ENCODE measurements around the gene CC2D2A.

CC2D2A gene

DNA sequence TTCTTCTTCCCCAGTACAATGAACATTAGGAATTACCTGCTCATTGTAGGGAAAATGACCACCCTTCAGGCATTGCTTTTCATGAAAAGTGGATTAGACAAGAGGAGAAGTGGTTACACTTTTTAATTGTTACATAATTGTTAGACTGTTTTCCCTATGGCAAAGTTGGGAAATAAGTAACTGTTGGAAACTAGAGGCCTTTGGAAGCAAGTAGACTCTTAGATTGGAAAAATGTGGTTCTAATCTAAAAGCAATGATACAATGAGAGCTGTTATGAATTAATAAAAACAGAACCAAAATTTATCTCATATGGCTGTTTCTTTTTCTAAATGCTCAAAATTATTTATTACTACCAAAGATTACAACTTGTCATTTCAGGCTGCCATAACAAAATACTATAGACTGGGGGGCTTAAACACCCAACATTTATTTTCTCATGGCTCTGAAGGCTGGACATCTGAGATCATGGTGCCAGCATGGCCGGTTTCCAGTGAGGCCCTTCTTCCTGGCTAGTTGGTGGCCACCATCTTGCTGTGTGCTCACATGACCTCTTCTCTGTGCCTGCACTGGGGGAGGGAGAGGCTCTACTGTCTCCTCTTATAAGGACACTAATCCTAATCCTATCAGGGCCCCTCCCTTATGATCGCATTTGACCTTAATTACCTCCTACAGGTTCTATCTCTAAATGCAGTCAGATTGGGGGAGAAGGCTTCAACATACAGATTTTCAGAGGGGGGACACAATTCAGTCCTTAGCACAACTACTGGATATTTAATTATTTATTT lies 12.5 kb downstream of the CC2D2A start:
- Mint-ChIP-seq H3K4me1 (ENCODE audit: low read depth) (peaks cover 3% of the 10 kb centered on the region), H3K27ac (no peak overlapping the region), H3K36me3 (ENCODE audit: low read depth) (no peaks in the 10 kb centered on the region), H3K9me3 (peaks cover 7% of the 10 kb centered on the region), H3K27me3 (no peaks in the 10 kb centered on the region), H3K4me3 (no peak overlapping the region)
- intact Hi-C loops (cut with micrococcal nuclease) = no loop called here

DNA sequence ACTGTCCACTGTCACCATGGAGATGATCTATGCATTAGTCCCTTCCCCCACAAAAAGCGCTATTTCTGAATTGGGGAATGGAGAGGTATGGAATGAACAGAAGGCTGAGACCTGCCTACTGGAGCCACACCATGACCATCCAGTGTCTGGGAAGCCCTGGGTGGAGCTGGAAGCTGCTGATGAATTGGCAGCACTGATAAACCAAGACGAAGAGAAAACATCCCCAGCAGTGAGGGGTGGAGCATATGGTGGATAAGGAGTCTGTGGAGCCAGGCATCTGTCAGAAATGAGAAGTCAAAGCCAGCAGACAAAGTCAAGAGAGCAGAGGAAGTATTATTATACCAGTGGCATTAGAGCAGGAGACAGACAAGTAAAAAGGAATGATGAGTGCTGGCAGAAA lies 13.2 kb downstream of the CC2D2A start:
- H3K36me3 Mint-ChIP-seq (ENCODE audit: low read depth) = no peaks in the 10 kb centered on the region
- intact Hi-C loops (cut with micrococcal nuclease) = no loop called here
- H3K4me1 Mint-ChIP-seq (ENCODE audit: low read depth) = peaks cover 3% of the 10 kb centered on the region
- peaks cover 8% of the 10 kb centered on the region for H3K9me3 Mint-ChIP-seq
- H3K27me3 Mint-ChIP-seq = no peaks in the 10 kb centered on the region
- no peak overlapping the region for H3K4me3 Mint-ChIP-seq
- H3K27ac Mint-ChIP-seq = no peak overlapping the region

DNA sequence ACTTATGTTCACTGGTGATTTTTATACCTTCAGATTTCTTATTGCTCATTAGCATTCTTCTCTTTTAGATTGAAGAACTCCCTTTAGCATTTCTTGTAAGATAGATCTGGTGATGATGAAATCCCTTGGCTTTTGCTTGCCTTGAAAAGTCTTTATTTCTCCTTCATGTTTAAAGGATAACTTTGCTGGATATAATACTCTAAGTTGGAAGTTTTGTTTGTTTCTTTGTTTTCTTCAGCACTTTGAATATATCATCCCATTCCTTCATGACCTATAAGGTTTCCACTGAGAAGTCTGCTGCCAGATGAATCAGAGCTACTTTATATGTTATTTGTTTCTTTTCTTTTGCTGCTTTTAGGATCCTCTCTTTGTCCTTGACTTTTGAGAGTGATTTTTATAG lies 18.5 kb downstream of the CC2D2A start:
- Mint-ChIP-seq H3K4me3 (no peak overlapping the region), H3K27me3 (no peaks in the 10 kb centered on the region), H3K27ac (no peak overlapping the region), H3K36me3 (ENCODE audit: low read depth) (no peaks in the 10 kb centered on the region), H3K9me3 (peaks cover 19% of the 10 kb centered on the region), H3K4me1 (ENCODE audit: low read depth) (no peaks in the 10 kb centered on the region)
- intact Hi-C loops (cut with micrococcal nuclease) = no loop called here

- no peaks in the 10 kb centered on the region for H3K4me1 Mint-ChIP-seq (ENCODE audit: low read depth)
- H3K27ac Mint-ChIP-seq = no peak overlapping the region
- intact Hi-C loops (cut with micrococcal nuclease) = no loop called here
- H3K9me3 Mint-ChIP-seq = peaks cover 19% of the 10 kb centered on the region
- H3K4me3 Mint-ChIP-seq = no peak overlapping the region
- H3K36me3 Mint-ChIP-seq (ENCODE audit: low read depth) = no peaks in the 10 kb centered on the region
- H3K27me3 Mint-ChIP-seq = no peaks in the 10 kb centered on the region
These were observed 19.2 kb downstream of the CC2D2A start for GRCh38 chr4:15488658-15489470.

GRCh38 chr4:15489551-15489950 lies 19.9 kb downstream of the CC2D2A start:
- intact Hi-C loops (cut with micrococcal nuclease) = no loop called here
- Mint-ChIP-seq H3K4me3 (no peak overlapping the region), H3K36me3 (ENCODE audit: low read depth) (no peaks in the 10 kb centered on the region), H3K9me3 (peaks cover 19% of the 10 kb centered on the region), H3K4me1 (ENCODE audit: low read depth) (no peaks in the 10 kb centered on the region), H3K27me3 (no peaks in the 10 kb centered on the region), H3K27ac (no peak overlapping the region)

- H3K9me3 Mint-ChIP-seq = peaks cover 6% of the 10 kb centered on the region
- no peak overlapping the region for H3K4me3 Mint-ChIP-seq
- H3K4me1 Mint-ChIP-seq (ENCODE audit: low read depth) = no peaks in the 10 kb centered on the region
- no peaks in the 10 kb centered on the region for H3K36me3 Mint-ChIP-seq (ENCODE audit: low read depth)
- no peaks in the 10 kb centered on the region for H3K27me3 Mint-ChIP-seq
- H3K27ac Mint-ChIP-seq = no peak overlapping the region
- intact Hi-C loops (cut with micrococcal nuclease) = no loop called here
These were observed 23.7 kb downstream of the CC2D2A start for GRCh38 chr4:15493411-15493810.

- Mint-ChIP-seq H3K4me3 (no peak overlapping the region), H3K4me1 (ENCODE audit: low read depth) (no peaks in the 10 kb centered on the region), H3K27ac (no peak overlapping the region), H3K36me3 (ENCODE audit: low read depth) (no peaks in the 10 kb centered on the region), H3K9me3 (no peaks in the 10 kb centered on the region), H3K27me3 (no peaks in the 10 kb centered on the region)
- intact Hi-C loops (cut with micrococcal nuclease) = no loop called here
These were observed 25.9 kb downstream of the CC2D2A start for GRCh38 chr4:15495621-15496020.

DNA sequence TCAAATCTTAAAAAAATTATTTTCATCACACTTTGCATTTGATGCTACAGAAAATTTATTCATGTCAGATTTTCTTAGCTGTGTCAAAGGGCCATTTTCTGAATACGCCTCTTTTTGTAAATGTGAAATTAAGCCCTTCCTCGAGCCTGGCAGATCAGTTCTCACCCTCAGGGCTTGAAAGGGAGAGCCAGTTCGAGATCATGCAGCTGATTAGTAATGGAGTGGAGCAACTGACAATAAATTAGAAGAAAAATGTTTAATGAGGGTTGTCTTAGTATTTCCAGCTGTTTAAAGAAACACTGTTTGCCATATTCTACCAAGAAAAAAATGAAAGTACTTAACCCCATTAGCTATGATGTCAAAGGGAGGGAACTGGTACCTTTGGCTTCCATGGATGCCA lies 28.7 kb downstream of the CC2D2A start:
- no peaks in the 10 kb centered on the region for H3K9me3 Mint-ChIP-seq
- intact Hi-C loops (cut with micrococcal nuclease) = no loop called here
- no peak overlapping the region for H3K27ac Mint-ChIP-seq
- no peaks in the 10 kb centered on the region for H3K27me3 Mint-ChIP-seq
- no peaks in the 10 kb centered on the region for H3K36me3 Mint-ChIP-seq (ENCODE audit: low read depth)
- H3K4me3 Mint-ChIP-seq = no peak overlapping the region
- H3K4me1 Mint-ChIP-seq (ENCODE audit: low read depth) = no peaks in the 10 kb centered on the region

GRCh38 chr4:15500701-15501100 lies 31.0 kb downstream of the CC2D2A start:
- Mint-ChIP-seq H3K27me3 (no peaks in the 10 kb centered on the region), H3K4me3 (no peak overlapping the region), H3K4me1 (ENCODE audit: low read depth) (peaks cover 5% of the 10 kb centered on the region), H3K27ac (no peak overlapping the region), H3K9me3 (no peaks in the 10 kb centered on the region), H3K36me3 (ENCODE audit: low read depth) (no peaks in the 10 kb centered on the region)
- intact Hi-C loops (cut with micrococcal nuclease) = no loop called here

- intact Hi-C loops (cut with micrococcal nuclease) = no loop called here
These were observed 32.3 kb downstream of the CC2D2A start for GRCh38 chr4:15501941-15502340.

GRCh38 chr4:15502384-15502783 lies 32.7 kb downstream of the CC2D2A start:
- Mint-ChIP-seq H3K27me3 (no peaks in the 10 kb centered on the region), H3K4me3 (no peak overlapping the region), H3K27ac (no peak overlapping the region), H3K9me3 (no peaks in the 10 kb centered on the region), H3K36me3 (ENCODE audit: low read depth) (no peaks in the 10 kb centered on the region), H3K4me1 (ENCODE audit: low read depth) (peaks cover 5% of the 10 kb centered on the region)
- intact Hi-C loops (cut with micrococcal nuclease) = no loop called here

More at GRCh38 chr4:15501941-15502340, 32.3 kb downstream of the CC2D2A start:
- Mint-ChIP-seq H3K36me3 (ENCODE audit: low read depth) (no peaks in the 10 kb centered on the region), H3K4me1 (ENCODE audit: low read depth) (peaks cover 5% of the 10 kb centered on the region), H3K9me3 (no peaks in the 10 kb centered on the region), H3K4me3 (no peak overlapping the region), H3K27me3 (no peaks in the 10 kb centered on the region), H3K27ac (no peak overlapping the region)

GRCh38 chr4:15504041-15504440 lies 34.4 kb downstream of the CC2D2A start:
- no peaks in the 10 kb centered on the region for H3K9me3 Mint-ChIP-seq
- peaks cover 5% of the 10 kb centered on the region for H3K4me1 Mint-ChIP-seq (ENCODE audit: low read depth)
- no peak overlapping the region for H3K27ac Mint-ChIP-seq
- H3K4me3 Mint-ChIP-seq = no peak overlapping the region
- intact Hi-C loops (cut with micrococcal nuclease) = no loop called here
- no peaks in the 10 kb centered on the region for H3K27me3 Mint-ChIP-seq
- no peaks in the 10 kb centered on the region for H3K36me3 Mint-ChIP-seq (ENCODE audit: low read depth)

DNA sequence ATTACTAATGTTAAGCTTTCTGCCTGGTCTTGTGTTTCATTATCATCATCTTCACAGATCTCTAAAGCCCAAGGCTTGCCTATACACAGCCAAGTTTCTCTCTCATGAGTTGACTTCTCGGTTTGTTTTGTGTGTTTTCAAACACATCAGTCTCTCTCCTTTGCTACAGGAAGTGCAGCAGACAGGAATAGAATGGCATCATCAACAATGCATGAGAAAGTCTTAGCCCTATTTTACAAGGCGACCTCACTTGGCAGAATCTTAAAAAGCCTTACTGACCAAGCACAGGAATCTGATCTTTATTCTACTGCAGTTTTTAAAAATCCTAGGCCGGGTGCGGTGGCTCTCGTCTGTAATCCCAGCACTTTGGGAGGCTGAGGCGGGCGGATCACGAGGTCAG lies 36.8 kb downstream of the CC2D2A start:
- Mint-ChIP-seq H3K4me3 (no peak overlapping the region), H3K27me3 (no peaks in the 10 kb centered on the region), H3K9me3 (no peaks in the 10 kb centered on the region), H3K4me1 (ENCODE audit: low read depth) (peaks cover 5% of the 10 kb centered on the region), H3K36me3 (ENCODE audit: low read depth) (no peaks in the 10 kb centered on the region), H3K27ac (no peak overlapping the region)
- intact Hi-C loops (cut with micrococcal nuclease) = no loop called here

GRCh38 chr4:15507679-15508078 lies 38.0 kb downstream of the CC2D2A start:
- Mint-ChIP-seq H3K36me3 (ENCODE audit: low read depth) (no peaks in the 10 kb centered on the region), H3K27ac (no peak overlapping the region), H3K27me3 (no peaks in the 10 kb centered on the region), H3K4me1 (ENCODE audit: low read depth) (peaks cover 5% of the 10 kb centered on the region), H3K4me3 (no peak overlapping the region), H3K9me3 (peaks cover 1% of the 10 kb centered on the region)
- intact Hi-C loops (cut with micrococcal nuclease) = no loop called here
